A673 (cell line): Measurements from ENCODE around the gene MRPL27.

Source experiments
- CTCF ChIP-seq: fragments of 300-800, 200-600 bp; sonication (generic); conservative IDR thresholded peaks from 2 replicates; pipeline ENCODE4 v1.5.1; 2017; ENCODE audit warnings: low read depth, mild to moderate bottlenecking, antibody characterized with exemption, low read length, moderate library complexity, mixed read lengths
- EZH2 ChIP-seq: fragments of 200-600 bp; sonication (generic); IDR thresholded peaks from 2 replicates; pipeline ENCODE4 v1.6.1; 2017; ENCODE audit warnings: borderline replicate concordance, low read depth, mild to moderate bottlenecking, mixed read lengths, antibody characterized with exemption, low read length; ENCODE audit not compliant: poor library complexity, severe bottlenecking

GRCh38 chr17:50330151-50330775 is 42.7 kb downstream of the MRPL27 start:
- TF ChIP-seq CTCF (no peak), EZH2 (no peak)
